MCF 10A (cell line): ENCODE results near the gene RAD51B. TPM values are rescaled to one million over a fixed set of nuclear protein-coding genes. Genes with fewer than 3 reads are reported as not detected.

Experiments used
- BruUV-seq: library from RNA; stranded (reverse); fragments of 400-500 nt; replicated peaks from 2 replicates; lab custom pipeline; 2021; lab: Mats Ljungman, UMichigan
- CTCF ChIA-PET: fragments of 300-600 bp; sonication (Branson Sonifier 250); formaldehyde crosslinking; extraction: SDS; loops from one replicate; lab custom pipeline; 2021; ENCODE audit warnings: antibody characterized with exemption, inconsistent platforms; lab: Yijun Ruan, JAX
- POLR2A ChIA-PET: fragments of 300-600, 350-650 bp; sonication (Branson Sonifier 250); formaldehyde crosslinking; extraction: SDS; loops from one replicate; lab custom pipeline; 2020; ENCODE audit warnings: antibody characterized with exemption, inconsistent platforms; lab: Yijun Ruan, JAX
- DNase-seq: peaks from one replicate; pipeline ENCODE4 v3.0.0-alpha.2; 2018; ENCODE audit not compliant: unreplicated experiment
- H3K27ac Mint-ChIP-seq: one replicate; pipeline ENCODE4 v1.8.0; 2022; ENCODE audit warnings: mild to moderate bottlenecking, low read depth, mixed read lengths; ENCODE audit not compliant: unreplicated experiment
- H3K27me3 Mint-ChIP-seq: one replicate; pipeline ENCODE4 v1.8.0; 2022; ENCODE audit warnings: mixed read lengths; ENCODE audit not compliant: insufficient read depth, unreplicated experiment
- H3K36me3 Mint-ChIP-seq: one replicate; pipeline ENCODE4 v1.8.0; 2022; ENCODE audit warnings: mild to moderate bottlenecking, moderate library complexity, mixed read lengths; ENCODE audit not compliant: insufficient read depth, unreplicated experiment
- H3K4me1 Mint-ChIP-seq: one replicate; pipeline ENCODE4 v1.8.0; 2022; ENCODE audit warnings: mixed read lengths; ENCODE audit not compliant: insufficient read depth, unreplicated experiment
- H3K4me3 Mint-ChIP-seq: one replicate; pipeline ENCODE4 v1.8.0; 2022; ENCODE audit warnings: mild to moderate bottlenecking, moderate library complexity, mixed read lengths; ENCODE audit not compliant: unreplicated experiment
- H3K9me3 Mint-ChIP-seq: one replicate; pipeline ENCODE4 v1.8.0; 2022; ENCODE audit warnings: mixed read lengths; ENCODE audit not compliant: unreplicated experiment
- intact Hi-C: fragments of 100-400 bp; cut with micrococcal nuclease; formaldehyde crosslinking; loops from 2 replicates; pipeline ENCODE4 v1.14.1; 2022
- total RNA-seq: library from RNA; stranded (reverse); gene quantifications from 2 replicates; pipeline ENCODE4 v1.2.3, GENCODE V29; 2022
- TF ChIP-seq, protein P1 (sequence below): fragments of 200-600 bp; IDR thresholded peaks from one replicate; pipeline ENCODE4 v1.8.0; 2022; ENCODE audit warnings: antibody characterized with exemption, mild to moderate bottlenecking; ENCODE audit not compliant: unreplicated experiment

The RAD51B gene
- total RNA-seq, 1 experiment from 2014 or later = 14.6 TPM

DNA sequence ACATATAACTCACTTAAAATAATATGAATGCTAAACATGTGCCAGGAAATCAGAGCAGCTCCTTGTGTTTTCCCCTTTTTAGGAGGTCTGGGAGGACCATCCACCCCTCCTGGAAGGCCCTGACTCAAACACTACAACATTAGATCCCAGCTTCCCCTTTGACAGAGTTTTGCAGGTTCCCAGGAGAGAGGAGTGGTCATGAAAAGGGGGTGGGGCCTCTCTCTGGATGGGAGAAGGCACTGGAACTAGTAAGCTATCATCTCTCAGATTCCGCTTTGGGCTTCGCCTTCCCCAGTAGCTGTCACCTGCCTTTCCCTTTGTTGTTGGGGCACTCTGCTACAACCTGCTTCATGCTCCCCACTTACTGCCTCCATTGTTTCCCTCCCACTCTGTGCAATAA lies 824.1 kb downstream of the RAD51B start:
- H3K9me3 Mint-ChIP-seq = peaks cover 16% of the 10 kb centered on the region
- no peak overlapping the region for H3K4me3 Mint-ChIP-seq
- TF ChIP-seq, protein P1, sequence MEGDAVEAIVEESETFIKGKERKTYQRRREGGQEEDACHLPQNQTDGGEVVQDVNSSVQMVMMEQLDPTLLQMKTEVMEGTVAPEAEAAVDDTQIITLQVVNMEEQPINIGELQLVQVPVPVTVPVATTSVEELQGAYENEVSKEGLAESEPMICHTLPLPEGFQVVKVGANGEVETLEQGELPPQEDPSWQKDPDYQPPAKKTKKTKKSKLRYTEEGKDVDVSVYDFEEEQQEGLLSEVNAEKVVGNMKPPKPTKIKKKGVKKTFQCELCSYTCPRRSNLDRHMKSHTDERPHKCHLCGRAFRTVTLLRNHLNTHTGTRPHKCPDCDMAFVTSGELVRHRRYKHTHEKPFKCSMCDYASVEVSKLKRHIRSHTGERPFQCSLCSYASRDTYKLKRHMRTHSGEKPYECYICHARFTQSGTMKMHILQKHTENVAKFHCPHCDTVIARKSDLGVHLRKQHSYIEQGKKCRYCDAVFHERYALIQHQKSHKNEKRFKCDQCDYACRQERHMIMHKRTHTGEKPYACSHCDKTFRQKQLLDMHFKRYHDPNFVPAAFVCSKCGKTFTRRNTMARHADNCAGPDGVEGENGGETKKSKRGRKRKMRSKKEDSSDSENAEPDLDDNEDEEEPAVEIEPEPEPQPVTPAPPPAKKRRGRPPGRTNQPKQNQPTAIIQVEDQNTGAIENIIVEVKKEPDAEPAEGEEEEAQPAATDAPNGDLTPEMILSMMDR = no peak
- H3K36me3 Mint-ChIP-seq = no peaks in the 10 kb centered on the region
- no peaks in the 10 kb centered on the region for H3K27me3 Mint-ChIP-seq
- ChIA-PET CTCF (no interaction called here), POLR2A (interaction anchor here (1.3 kb wide), 2 partner anchors 10 to 60 kb away, joined by 3 to 4 read pairs; no protein-coding TSS in a partner anchor)
- intact Hi-C loops = no loop called here
- no peak for DNase-seq
- no TSS peak for BruUV-seq
- H3K4me1 Mint-ChIP-seq = no peaks in the 10 kb centered on the region
- no peak overlapping the region for H3K27ac Mint-ChIP-seq

DNA sequence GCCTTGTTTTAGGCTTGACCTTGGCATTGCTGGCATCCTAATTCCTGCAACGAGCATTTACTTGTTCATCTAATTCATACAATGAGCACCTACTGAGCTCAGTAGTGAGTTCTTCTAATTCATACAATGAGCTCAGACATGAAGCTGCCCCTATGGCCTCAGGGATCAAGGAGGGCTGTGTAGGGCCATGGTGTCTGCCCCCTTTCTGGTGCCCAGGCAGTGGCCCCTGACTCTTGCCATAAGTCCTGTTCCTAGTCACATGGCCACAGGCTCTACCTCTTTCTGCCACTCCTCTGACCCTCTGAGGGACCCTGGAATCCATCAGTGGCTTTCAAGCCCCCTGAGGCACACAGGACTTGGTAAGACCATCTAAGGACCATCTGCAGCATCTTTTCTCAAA lies 824.5 kb downstream of the RAD51B start:
- no peak for DNase-seq
- no TSS peak for BruUV-seq
- no peaks in the 10 kb centered on the region for H3K36me3 Mint-ChIP-seq
- no peaks in the 10 kb centered on the region for H3K27me3 Mint-ChIP-seq
- ChIA-PET CTCF (interaction anchor here (0.6 kb wide), 1 partner anchor 23 kb away, joined by 4 read pairs; no protein-coding TSS in a partner anchor), POLR2A (interaction anchor here (1.3 kb wide), 1 partner anchor 10 kb away, joined by 4 read pairs; no protein-coding TSS in a partner anchor)
- H3K9me3 Mint-ChIP-seq = peaks cover 16% of the 10 kb centered on the region
- no peaks in the 10 kb centered on the region for H3K4me1 Mint-ChIP-seq
- TF ChIP-seq, protein P1 = no peak
- intact Hi-C loops = no loop called here
- H3K4me3 Mint-ChIP-seq = no peak overlapping the region
- H3K27ac Mint-ChIP-seq = no peak overlapping the region

DNA sequence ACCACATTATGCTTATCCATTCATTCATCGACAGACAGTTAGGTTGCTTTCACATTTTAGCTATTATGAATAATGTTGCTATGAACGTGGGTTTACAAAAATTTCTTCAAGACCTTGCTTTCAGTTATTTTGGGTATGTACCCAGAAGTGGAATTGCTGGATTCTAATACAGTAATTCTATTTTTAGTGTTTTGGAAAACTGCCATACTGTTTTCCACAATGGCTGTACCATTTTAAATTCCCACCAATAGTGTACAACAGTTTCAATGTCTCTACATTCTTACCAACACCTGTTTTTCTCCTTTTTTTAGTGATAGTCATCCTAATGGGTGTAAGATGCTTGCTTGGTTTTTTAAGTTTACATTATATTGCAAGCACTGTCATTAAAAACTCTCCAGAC lies 825.8 kb downstream of the RAD51B start:
- Mint-ChIP-seq H3K36me3 (no peaks in the 10 kb centered on the region), H3K27me3 (no peaks in the 10 kb centered on the region), H3K4me3 (no peak overlapping the region), H3K27ac (no peak overlapping the region), H3K4me1 (no peaks in the 10 kb centered on the region), H3K9me3 (peaks cover 13% of the 10 kb centered on the region)
- intact Hi-C loops = no loop called here
- TF ChIP-seq, protein P1 = no peak
- ChIA-PET CTCF (no interaction called here), POLR2A (no interaction called here)
- no TSS peak for BruUV-seq
- DNase-seq = no peak

DNA sequence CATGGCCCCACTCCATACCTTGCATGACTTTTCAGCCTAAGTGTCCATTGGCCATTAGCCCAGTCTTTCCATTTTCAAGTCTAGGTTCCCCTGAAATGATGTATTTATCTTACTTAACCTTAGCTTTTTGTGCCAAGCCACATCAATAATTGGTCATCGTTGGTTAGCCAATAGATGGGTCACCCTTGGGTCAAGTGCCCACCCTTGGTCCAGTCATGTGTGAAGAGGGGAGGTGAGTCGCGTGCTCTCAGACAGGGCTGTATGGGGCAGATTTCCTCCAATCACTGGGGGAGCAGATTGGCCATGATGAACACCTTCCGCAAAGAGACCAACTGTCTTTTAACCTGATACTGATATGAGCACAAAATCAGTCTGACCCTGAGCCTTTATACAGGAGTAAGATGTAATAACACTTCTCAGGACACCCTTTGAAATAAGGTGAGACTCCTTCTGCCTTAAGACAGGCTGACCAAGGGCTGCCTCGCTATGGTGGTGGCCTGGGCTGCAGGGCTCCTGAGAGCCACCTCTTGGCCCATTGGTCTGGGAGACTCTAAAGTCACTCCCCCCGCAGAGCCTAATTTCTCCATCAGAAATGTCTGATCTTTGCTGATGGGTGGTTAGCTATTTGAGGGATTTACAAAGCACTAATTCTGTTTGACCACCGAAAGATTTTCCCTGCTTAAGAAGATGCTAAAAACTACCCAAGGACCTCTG lies 830.1 kb downstream of the RAD51B start:
- H3K4me3 Mint-ChIP-seq = no peak overlapping the region
- TF ChIP-seq, protein P1 = no peak
- POLR2A ChIA-PET = interaction anchor here (1.1 kb wide), 1 partner anchor 138 kb away, joined by 4 read pairs; no protein-coding TSS in a partner anchor
- peaks cover 5% of the 10 kb centered on the region for H3K4me1 Mint-ChIP-seq
- no peak for DNase-seq
- intact Hi-C loops = no loop called here
- no peaks in the 10 kb centered on the region for H3K27me3 Mint-ChIP-seq
- CTCF ChIA-PET = no interaction called here
- no TSS peak for BruUV-seq
- H3K36me3 Mint-ChIP-seq = no peaks in the 10 kb centered on the region
- H3K27ac Mint-ChIP-seq = no peak overlapping the region
- H3K9me3 Mint-ChIP-seq = peaks cover 7% of the 10 kb centered on the region
